CD4-positive, alpha-beta T cell treated with Interleukin-10 for 1 hour (primary cell): Measurements from ENCODE around the gene DHX34.
"Not testable (repeated sequence)": the region's sequence is repeated elsewhere in the genome, so short reads cannot be mapped to it uniquely, and the experiment has no call there.

Experiments
- DNase-seq: peaks from one replicate; pipeline ENCODE4 v3.0.0-alpha.2; 2020

Gene DHX34

GRCh38 chr19:47372603-47373002, 23.5 kb downstream of the DHX34 start:
- DNase-seq, result no peak

- no peak for DNase-seq
Observed at GRCh38 chr19:47373246-47374240, 24.4 kb downstream of the DHX34 start.

GRCh38 chr19:47374876-47375693, 26.0 kb downstream of the DHX34 start:
- no peak for DNase-seq

- DNase-seq, result no peak
Observed at GRCh38 chr19:47375694-47376588, 26.8 kb downstream of the DHX34 start.

GRCh38 chr19:47376589-47377144, 27.6 kb downstream of the DHX34 start:
- DNase-seq, result no peak

GRCh38 chr19:47377208-47377701, 28.1 kb downstream of the DHX34 start:
- DNase-seq, result no peak

- no peak for DNase-seq
Observed at GRCh38 chr19:47377801-47378200, 28.7 kb downstream of the DHX34 start.

GRCh38 chr19:47378246-47378645, 29.1 kb downstream of the DHX34 start:
- DNase-seq, result no peak

- DNase-seq, result no peak
Observed at GRCh38 chr19:47379381-47379938, 30.3 kb downstream of the DHX34 start.

GRCh38 chr19:47380559-47380958, 31.4 kb downstream of the DHX34 start:
- DNase-seq, result no peak

GRCh38 chr19:47381121-47381520, 32.0 kb downstream of the DHX34 start:
- no peak for DNase-seq

GRCh38 chr19:47381653-47382279, 32.7 kb downstream of the DHX34 start:
- DNase-seq, result peak; percentile 42

- DNase-seq, result not testable (repeated sequence)
Observed at GRCh38 chr19:47383890-47384289, 34.8 kb downstream of the DHX34 start.

- not testable (repeated sequence) for DNase-seq
Observed at GRCh38 chr19:47384533-47384932, 35.4 kb downstream of the DHX34 start.

GRCh38 chr19:47386582-47386981, 37.5 kb downstream of the DHX34 start:
- DNase-seq, result not testable (repeated sequence)

- DNase-seq, result not testable (repeated sequence)
Observed at GRCh38 chr19:47387623-47388022, 38.5 kb downstream of the DHX34 start.

GRCh38 chr19:47388721-47389120, 39.6 kb downstream of the DHX34 start:
- DNase-seq, result not testable (repeated sequence)

- DNase-seq, result peak; percentile 28
Observed at GRCh38 chr19:47389150-47389556, 40.0 kb downstream of the DHX34 start.

GRCh38 chr19:47390533-47391488, 41.7 kb downstream of the DHX34 start:
- no peak for DNase-seq
